Lower leg skin (tissue), 3 donors: ENCODE measurements around the gene CDCA4.

Experiments
- POLR2A ChIP-seq, 2 donors: fragments of 450-650 bp; IDR thresholded peaks; one replicate each; pipeline ENCODE4 v1.6.1; 2016 to 2017; ENCODE audit warnings: antibody characterized with exemption in 2 of 2, mild to moderate bottlenecking in 1 of 2, moderate library complexity in 1 of 2
- TF ChIP-seq, protein P1 (sequence below), 3 donors: fragments of 450-650 bp; IDR thresholded peaks; one replicate each; pipeline ENCODE4 v1.5.1; 2016; ENCODE audit warnings: antibody characterized with exemption in 3 of 3, mild to moderate bottlenecking in 3 of 3, moderate library complexity in 2 of 3

DNA sequence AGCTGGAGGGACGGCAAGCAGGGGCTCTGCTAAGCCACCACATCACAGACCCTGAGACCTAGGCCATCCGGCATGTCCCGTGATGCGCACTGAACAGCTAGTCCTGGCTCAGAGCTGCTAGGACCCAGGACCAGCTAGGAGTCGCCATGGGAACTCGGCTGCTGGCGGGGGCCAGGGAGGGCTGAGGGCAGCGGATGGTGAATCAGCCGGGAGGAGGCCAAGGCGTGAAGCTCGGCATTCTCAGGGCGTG, 47.8 kb downstream of the CDCA4 start:
- TF ChIP-seq, protein P1, sequence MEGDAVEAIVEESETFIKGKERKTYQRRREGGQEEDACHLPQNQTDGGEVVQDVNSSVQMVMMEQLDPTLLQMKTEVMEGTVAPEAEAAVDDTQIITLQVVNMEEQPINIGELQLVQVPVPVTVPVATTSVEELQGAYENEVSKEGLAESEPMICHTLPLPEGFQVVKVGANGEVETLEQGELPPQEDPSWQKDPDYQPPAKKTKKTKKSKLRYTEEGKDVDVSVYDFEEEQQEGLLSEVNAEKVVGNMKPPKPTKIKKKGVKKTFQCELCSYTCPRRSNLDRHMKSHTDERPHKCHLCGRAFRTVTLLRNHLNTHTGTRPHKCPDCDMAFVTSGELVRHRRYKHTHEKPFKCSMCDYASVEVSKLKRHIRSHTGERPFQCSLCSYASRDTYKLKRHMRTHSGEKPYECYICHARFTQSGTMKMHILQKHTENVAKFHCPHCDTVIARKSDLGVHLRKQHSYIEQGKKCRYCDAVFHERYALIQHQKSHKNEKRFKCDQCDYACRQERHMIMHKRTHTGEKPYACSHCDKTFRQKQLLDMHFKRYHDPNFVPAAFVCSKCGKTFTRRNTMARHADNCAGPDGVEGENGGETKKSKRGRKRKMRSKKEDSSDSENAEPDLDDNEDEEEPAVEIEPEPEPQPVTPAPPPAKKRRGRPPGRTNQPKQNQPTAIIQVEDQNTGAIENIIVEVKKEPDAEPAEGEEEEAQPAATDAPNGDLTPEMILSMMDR (IDR thresholded peaks at IDR 0.05): no peak
- no peak for TF ChIP-seq POLR2A (IDR thresholded peaks at IDR 0.05)
